HepG2 (cell line): ENCODE measurements around the gene HOXD3. TPM values are rescaled to one million over a fixed set of nuclear protein-coding genes. Genes with fewer than 3 reads are reported as not detected.

Experiments
- CHCHD3 ChIP-seq: sonication (generic); formaldehyde crosslinking; IDR thresholded peaks from 2 replicates; pipeline ENCODE4 v1.8.0; 2022; ENCODE audit warnings: mild to moderate bottlenecking, missing genetic modification reagents, moderate library complexity
- HIVEP1 ChIP-seq: sonication (generic); formaldehyde crosslinking; IDR thresholded peaks from 2 replicates; pipeline ENCODE4 v1.4.0; 2020; ENCODE audit warnings: mild to moderate bottlenecking, missing genetic modification reagents
- MYC ChIP-seq: sonication (generic); formaldehyde crosslinking; IDR thresholded peaks from 2 replicates; pipeline ENCODE4 v1.9.0; 2021; ENCODE audit warnings: missing genetic modification reagents, borderline replicate concordance
- SPEN ChIP-seq: sonication (generic); formaldehyde crosslinking; IDR thresholded peaks from 2 replicates; pipeline ENCODE4 v1.5.1; 2020; ENCODE audit warnings: low read depth, mild to moderate bottlenecking, missing genetic modification reagents
- TEAD2 ChIP-seq: sonication (generic); formaldehyde crosslinking; IDR thresholded peaks from 2 replicates; pipeline ENCODE4 v1.9.0; 2021; ENCODE audit warnings: missing genetic modification reagents
- ZMYM3 ChIP-seq: sonication (generic); formaldehyde crosslinking; IDR thresholded peaks from 2 replicates; pipeline ENCODE4 v1.5.1; 2020; ENCODE audit warnings: mild to moderate bottlenecking, missing genetic modification reagents
- ZNF12 ChIP-seq: sonication (generic); formaldehyde crosslinking; IDR thresholded peaks from 2 replicates; pipeline ENCODE4 v1.5.0; 2020; ENCODE audit warnings: missing genetic modification reagents
- ZNF234 ChIP-seq: sonication (generic); formaldehyde crosslinking; conservative IDR thresholded peaks from 2 replicates; pipeline ENCODE4 v1.5.1; 2020; ENCODE audit warnings: mild to moderate bottlenecking, missing genetic modification reagents
- ZNF333 ChIP-seq: sonication (generic); formaldehyde crosslinking; IDR thresholded peaks from 2 replicates; pipeline ENCODE4 v1.4.0; 2020; ENCODE audit warnings: mild to moderate bottlenecking, missing genetic modification reagents, borderline replicate concordance
- ZNF501 ChIP-seq: sonication (generic); formaldehyde crosslinking; IDR thresholded peaks from 2 replicates; pipeline ENCODE4 v1.5.1; 2020; ENCODE audit warnings: mild to moderate bottlenecking, moderate library complexity, missing genetic modification reagents
- ZNF546 ChIP-seq: sonication (generic); formaldehyde crosslinking; conservative IDR thresholded peaks from 2 replicates; pipeline ENCODE4 v1.8.1; 2023; ENCODE audit warnings: mild to moderate bottlenecking, missing genetic modification reagents
- ZNF550 ChIP-seq: sonication (generic); formaldehyde crosslinking; IDR thresholded peaks from 2 replicates; pipeline ENCODE4 v1.4.0; 2020; ENCODE audit warnings: mild to moderate bottlenecking, missing genetic modification reagents, borderline replicate concordance
- polyA plus RNA-seq, 8 experiments: library from polyadenylated mRNA; depleted of rRNA in 3 of 8; stranded (reverse) in 7 of 8; unstranded in 1 of 8; fragments of >200 nt; fragmentation: Illumina TruSeq in 4 of 8; extraction: Trizol in 4 of 8; gene quantifications; 2 replicates each; pipeline versions ENCODE4 v1.2.1 to v1.2.3, GENCODE V29; 2011 to 2016; ENCODE audit warnings: low read depth in 4 of 8, missing spikeins in 1 of 8, mixed read lengths in 1 of 8; ENCODE audit not compliant: insufficient read depth in 1 of 8
- total RNA-seq, 5 experiments: library from RNA; depleted of rRNA; stranded (reverse); fragments of >200 nt; fragmentation: Illumina TruSeq; extraction: Trizol; gene quantifications; 2 replicates each; pipeline ENCODE4 v1.2.3, GENCODE V29; 2016; ENCODE audit warnings: low read depth in 1 of 5
- TF ChIP-seq, protein P1 (sequence below): sonication (generic); formaldehyde crosslinking; conservative IDR thresholded peaks from 2 replicates; pipeline ENCODE4 v1.4.0; 2020; ENCODE audit warnings: mild to moderate bottlenecking, missing genetic modification reagents, moderate library complexity
- TF ChIP-seq, protein P2 (sequence below): sonication (generic); formaldehyde crosslinking; IDR thresholded peaks from 2 replicates; pipeline ENCODE4 v1.5.0; 2020; ENCODE audit warnings: mild to moderate bottlenecking, missing genetic modification reagents
- TF ChIP-seq, protein P3 (sequence below): sonication (generic); formaldehyde crosslinking; IDR thresholded peaks from 2 replicates; pipeline ENCODE4 v1.4.0; 2020; ENCODE audit warnings: mild to moderate bottlenecking, missing genetic modification reagents, borderline replicate concordance
- TF ChIP-seq, protein P4 (sequence below): sonication (generic); formaldehyde crosslinking; IDR thresholded peaks from 2 replicates; pipeline ENCODE4 v1.4.0; 2020; ENCODE audit warnings: missing genetic modification reagents

Gene HOXD3
- total and polyA plus RNA-seq, 2 of the 13 experiments (the other 11 are each of a cell fraction or from before 2014, with no cell fraction given): 0.05 to 0.09 TPM

DNA sequence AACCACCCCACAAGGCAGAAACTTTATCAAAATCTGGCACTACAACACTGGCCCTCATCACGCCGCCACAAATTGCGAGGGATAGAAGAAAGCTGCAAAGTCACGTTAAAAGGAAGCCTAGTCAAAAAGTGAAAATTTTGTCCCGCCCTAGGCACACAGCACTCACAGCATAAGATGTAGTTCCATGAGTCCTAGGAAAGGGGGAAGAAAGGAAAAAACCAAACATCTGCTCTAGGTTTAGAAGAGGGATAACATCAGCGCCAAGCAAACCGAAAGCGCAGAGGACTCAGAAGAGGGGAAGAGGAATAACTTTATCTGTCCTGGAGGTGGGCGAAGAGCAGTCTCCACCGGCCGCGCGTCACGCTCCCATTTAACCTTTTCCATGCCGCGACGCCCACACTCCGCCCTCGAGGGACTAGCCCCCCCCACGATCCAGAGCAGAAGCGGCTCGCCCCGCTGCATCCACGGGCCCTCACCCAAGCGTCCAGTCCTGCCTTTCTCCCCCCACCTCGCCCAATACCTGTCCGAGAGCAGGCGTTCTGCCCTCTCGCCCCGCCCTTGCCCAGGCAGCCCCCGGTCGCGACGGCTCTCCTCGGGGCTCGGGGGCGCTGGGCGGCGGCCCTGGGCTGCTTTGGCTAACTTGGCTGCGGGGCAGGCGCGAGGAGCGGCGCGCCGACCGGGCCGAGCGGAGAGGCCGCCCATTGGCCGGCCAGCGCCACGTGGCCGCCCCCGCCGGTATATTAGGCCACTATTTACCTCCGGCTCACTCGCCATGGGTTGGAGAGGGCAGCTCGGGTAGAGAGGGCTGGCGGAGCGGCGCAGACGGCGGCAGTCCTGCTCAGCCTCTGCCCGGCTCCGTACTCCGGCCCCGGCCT, 31.0 kb downstream of the HOXD3 start, which contains the start of gene HOXD1 (continued):
- TF ChIP-seq, protein P1, sequence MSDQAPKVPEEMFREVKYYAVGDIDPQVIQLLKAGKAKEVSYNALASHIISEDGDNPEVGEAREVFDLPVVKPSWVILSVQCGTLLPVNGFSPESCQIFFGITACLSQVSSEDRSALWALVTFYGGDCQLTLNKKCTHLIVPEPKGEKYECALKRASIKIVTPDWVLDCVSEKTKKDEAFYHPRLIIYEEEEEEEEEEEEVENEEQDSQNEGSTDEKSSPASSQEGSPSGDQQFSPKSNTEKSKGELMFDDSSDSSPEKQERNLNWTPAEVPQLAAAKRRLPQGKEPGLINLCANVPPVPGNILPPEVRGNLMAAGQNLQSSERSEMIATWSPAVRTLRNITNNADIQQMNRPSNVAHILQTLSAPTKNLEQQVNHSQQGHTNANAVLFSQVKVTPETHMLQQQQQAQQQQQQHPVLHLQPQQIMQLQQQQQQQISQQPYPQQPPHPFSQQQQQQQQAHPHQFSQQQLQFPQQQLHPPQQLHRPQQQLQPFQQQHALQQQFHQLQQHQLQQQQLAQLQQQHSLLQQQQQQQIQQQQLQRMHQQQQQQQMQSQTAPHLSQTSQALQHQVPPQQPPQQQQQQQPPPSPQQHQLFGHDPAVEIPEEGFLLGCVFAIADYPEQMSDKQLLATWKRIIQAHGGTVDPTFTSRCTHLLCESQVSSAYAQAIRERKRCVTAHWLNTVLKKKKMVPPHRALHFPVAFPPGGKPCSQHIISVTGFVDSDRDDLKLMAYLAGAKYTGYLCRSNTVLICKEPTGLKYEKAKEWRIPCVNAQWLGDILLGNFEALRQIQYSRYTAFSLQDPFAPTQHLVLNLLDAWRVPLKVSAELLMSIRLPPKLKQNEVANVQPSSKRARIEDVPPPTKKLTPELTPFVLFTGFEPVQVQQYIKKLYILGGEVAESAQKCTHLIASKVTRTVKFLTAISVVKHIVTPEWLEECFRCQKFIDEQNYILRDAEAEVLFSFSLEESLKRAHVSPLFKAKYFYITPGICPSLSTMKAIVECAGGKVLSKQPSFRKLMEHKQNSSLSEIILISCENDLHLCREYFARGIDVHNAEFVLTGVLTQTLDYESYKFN (CRISPR knock-in tag): 0 out of 2 replicates have a peak, but pooled peaks have one; percentile 32
- TF ChIP-seq HIVEP1 (CRISPR knock-in tag) (0 out of 2 replicates have a peak, but pooled peaks have one; percentile 37), ZNF333 (CRISPR knock-in tag) (no peak), ZNF234 (CRISPR knock-in tag) (no peak), ZNF501 (peak; percentile 80), ZMYM3 (CRISPR knock-in tag) (peak; percentile 14; the same call in 1 of the 2 replicates), TEAD2 (CRISPR knock-in tag) (no peak), CHCHD3 (CRISPR knock-in tag) (peak; percentile 85; the same call in 1 of the 2 replicates), SPEN (CRISPR knock-in tag) (no peak), ZNF546 (CRISPR knock-in tag) (no peak), ZNF550 (CRISPR knock-in tag) (no peak), ZNF12 (0 out of 2 replicates have a peak, but pooled peaks have one; percentile 2), MYC (no peak; the same call in 1 of the 2 replicates)
- TF ChIP-seq, protein P2, sequence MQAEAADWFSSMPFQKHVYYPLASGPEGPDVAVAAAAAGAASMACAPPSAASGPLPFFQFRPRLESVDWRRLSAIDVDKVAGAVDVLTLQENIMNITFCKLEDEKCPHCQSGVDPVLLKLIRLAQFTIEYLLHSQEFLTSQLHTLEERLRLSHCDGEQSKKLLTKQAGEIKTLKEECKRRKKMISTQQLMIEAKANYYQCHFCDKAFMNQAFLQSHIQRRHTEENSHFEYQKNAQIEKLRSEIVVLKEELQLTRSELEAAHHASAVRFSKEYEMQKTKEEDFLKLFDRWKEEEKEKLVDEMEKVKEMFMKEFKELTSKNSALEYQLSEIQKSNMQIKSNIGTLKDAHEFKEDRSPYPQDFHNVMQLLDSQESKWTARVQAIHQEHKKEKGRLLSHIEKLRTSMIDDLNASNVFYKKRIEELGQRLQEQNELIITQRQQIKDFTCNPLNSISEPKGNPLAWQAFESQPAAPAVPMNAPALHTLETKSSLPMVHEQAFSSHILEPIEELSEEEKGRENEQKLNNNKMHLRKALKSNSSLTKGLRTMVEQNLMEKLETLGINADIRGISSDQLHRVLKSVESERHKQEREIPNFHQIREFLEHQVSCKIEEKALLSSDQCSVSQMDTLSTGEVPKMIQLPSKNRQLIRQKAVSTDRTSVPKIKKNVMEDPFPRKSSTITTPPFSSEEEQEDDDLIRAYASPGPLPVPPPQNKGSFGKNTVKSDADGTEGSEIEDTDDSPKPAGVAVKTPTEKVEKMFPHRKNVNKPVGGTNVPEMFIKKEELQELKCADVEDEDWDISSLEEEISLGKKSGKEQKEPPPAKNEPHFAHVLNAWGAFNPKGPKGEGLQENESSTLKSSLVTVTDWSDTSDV (CRISPR knock-in tag): no peak; the same call in 1 of the 2 replicates
- TF ChIP-seq, protein P3, sequence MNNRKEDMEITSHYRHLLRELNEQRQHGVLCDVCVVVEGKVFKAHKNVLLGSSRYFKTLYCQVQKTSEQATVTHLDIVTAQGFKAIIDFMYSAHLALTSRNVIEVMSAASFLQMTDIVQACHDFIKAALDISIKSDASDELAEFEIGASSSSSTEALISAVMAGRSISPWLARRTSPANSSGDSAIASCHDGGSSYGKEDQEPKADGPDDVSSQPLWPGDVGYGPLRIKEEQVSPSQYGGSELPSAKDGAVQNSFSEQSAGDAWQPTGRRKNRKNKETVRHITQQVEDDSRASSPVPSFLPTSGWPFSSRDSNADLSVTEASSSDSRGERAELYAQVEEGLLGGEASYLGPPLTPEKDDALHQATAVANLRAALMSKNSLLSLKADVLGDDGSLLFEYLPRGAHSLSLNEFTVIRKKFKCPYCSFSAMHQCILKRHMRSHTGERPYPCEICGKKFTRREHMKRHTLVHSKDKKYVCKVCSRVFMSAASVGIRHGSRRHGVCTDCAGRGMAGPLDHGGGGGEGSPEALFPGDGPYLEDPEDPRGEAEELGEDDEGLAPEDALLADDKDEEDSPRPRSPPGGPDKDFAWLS (CRISPR knock-in tag): no peak
- TF ChIP-seq, protein P4, sequence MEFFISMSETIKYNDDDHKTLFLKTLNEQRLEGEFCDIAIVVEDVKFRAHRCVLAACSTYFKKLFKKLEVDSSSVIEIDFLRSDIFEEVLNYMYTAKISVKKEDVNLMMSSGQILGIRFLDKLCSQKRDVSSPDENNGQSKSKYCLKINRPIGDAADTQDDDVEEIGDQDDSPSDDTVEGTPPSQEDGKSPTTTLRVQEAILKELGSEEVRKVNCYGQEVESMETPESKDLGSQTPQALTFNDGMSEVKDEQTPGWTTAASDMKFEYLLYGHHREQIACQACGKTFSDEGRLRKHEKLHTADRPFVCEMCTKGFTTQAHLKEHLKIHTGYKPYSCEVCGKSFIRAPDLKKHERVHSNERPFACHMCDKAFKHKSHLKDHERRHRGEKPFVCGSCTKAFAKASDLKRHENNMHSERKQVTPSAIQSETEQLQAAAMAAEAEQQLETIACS (CRISPR knock-in tag): no peak
